Fibroblast of lung (primary cell): ENCODE results near the gene IMPG1.

Experiments
- CTCF ChIP-seq, 2 donors: IDR thresholded peaks in 1 of 2; conservative IDR thresholded peaks in 1 of 2; 1 replicate in 1 of 2; 2 replicates in 1 of 2; pipeline ENCODE4 v1.5.1; 2011 to 2012; ENCODE audit warnings: low read length in 2 of 2, control low read depth in 1 of 2, inconsistent platforms in 1 of 2, low read depth in 1 of 2, mild to moderate bottlenecking in 1 of 2
- EZH2 ChIP-seq: IDR thresholded peaks from 2 replicates; pipeline ENCODE4 v1.5.1; 2012; ENCODE audit warnings: low read length, control low read depth, mild to moderate bottlenecking; ENCODE audit errors: missing control alignments

- TF ChIP-seq EZH2 (no peak), CTCF (conservative IDR thresholded peaks at IDR 0.05 in 1 of 2, IDR thresholded peaks at IDR 0.05 in 1 of 2; ENCODE audit: low read depth in 1 of 2, low read length in 2 of 2) (no peak)
These were observed 189.7 kb downstream of the IMPG1 start for GRCh38 chr6:75882734-75883133.
